H1 (cell line): ENCODE measurements around the gene TNS3. TPM values are rescaled to one million over a fixed set of nuclear protein-coding genes. Genes with fewer than 3 reads are reported as not detected.

Source experiments
- CTCF ChIA-PET: fragments of 300-600 bp; sonication (Branson Sonifier 250); formaldehyde crosslinking; loops from one replicate; lab custom pipeline; 2021; ENCODE audit not compliant: partially characterized antibody; lab: Charles Lee
- POLR2A ChIA-PET: fragments of 300-600 bp; sonication (Branson Sonifier 250); formaldehyde crosslinking; loops from one replicate; lab custom pipeline; 2021; ENCODE audit warnings: inconsistent platforms; ENCODE audit not compliant: partially characterized antibody; lab: Charles Lee
- DNase-seq, 2 experiments: peaks; one replicate each; pipeline versions ENCODE4 v3.0.0 to v3.0.0-alpha.2; 2010 to 2022; ENCODE audit warnings: low spot score in 2 of 2, low read depth in 1 of 2, mixed read lengths in 1 of 2
- FAIRE-seq: peaks from 2 replicates; lab custom pipeline; 2011; peaks lifted over from hg19 to GRCh38; lab: Jason Lieb, UNC
- H2AFZ ChIP-seq: 2 replicates; pipeline ENCODE4 v1.8.1; 2012; ENCODE audit warnings: low read length, inconsistent platforms
- H2AK5ac ChIP-seq: 2 replicates; pipeline ENCODE4 v1.6.1; 2013; ENCODE audit warnings: low read depth, low read length
- H2BK120ac ChIP-seq: replicated peaks from 2 replicates; pipeline ENCODE3; 2013; ENCODE audit warnings: low read depth, low read length, inconsistent platforms
- H2BK12ac ChIP-seq: 2 replicates; pipeline ENCODE4 v1.6.1; 2013; ENCODE audit warnings: low read depth, low read length
- H2BK15ac ChIP-seq: 2 replicates; pipeline ENCODE4 v1.6.1; 2013; ENCODE audit warnings: low read length
- H2BK20ac ChIP-seq: 2 replicates; pipeline ENCODE4 v1.6.1; 2013; ENCODE audit warnings: low read length
- H2BK5ac ChIP-seq: 2 replicates; pipeline ENCODE4 v1.6.1; 2013; ENCODE audit warnings: low read depth, low read length
- H3K14ac ChIP-seq: 2 replicates; pipeline ENCODE4 v1.6.1; 2013; ENCODE audit warnings: inconsistent platforms; ENCODE audit not compliant: insufficient read length
- H3K18ac ChIP-seq: 2 replicates; pipeline ENCODE4 v1.6.1; 2013; ENCODE audit warnings: low read length; ENCODE audit errors: extremely low read depth
- H3K23ac ChIP-seq: 2 replicates; pipeline ENCODE4 v1.6.1; 2013; ENCODE audit warnings: inconsistent platforms; ENCODE audit not compliant: insufficient read length
- H3K23me2 ChIP-seq: 2 replicates; pipeline ENCODE4 v1.6.1; 2013; ENCODE audit warnings: low read depth, low read length
- H3K27ac ChIP-seq: 2 replicates; pipeline ENCODE4 v1.6.1; 2011; ENCODE audit warnings: low read depth, low read length, inconsistent platforms
- H3K27me3 ChIP-seq, 4 experiments: replicated peaks in 1 of 4; 1 replicate in 1 of 4; 2 replicates in 3 of 4; pipeline versions ENCODE4 v1.6.1 to v1.8.1; 2011 to 2013; ENCODE audit warnings: low read length in 3 of 4, mild to moderate bottlenecking in 3 of 4, inconsistent platforms in 2 of 4, mixed read lengths in 2 of 4, moderate library complexity in 1 of 4; ENCODE audit not compliant: control insufficient read depth in 3 of 4, insufficient read depth in 3 of 4; ENCODE audit errors: extremely low read depth in 1 of 4
- H3K36me3 ChIP-seq, 4 experiments: 2 replicates each; pipeline versions ENCODE4 v1.6.1 to v1.8.1; 2011 to 2013; ENCODE audit warnings: mild to moderate bottlenecking in 4 of 4, low read length in 3 of 4, moderate library complexity in 2 of 4, control low read depth in 1 of 4, inconsistent platforms in 1 of 4; ENCODE audit not compliant: insufficient read depth in 4 of 4, control insufficient read depth in 2 of 4
- H3K4ac ChIP-seq: replicated peaks from 2 replicates; pipeline ENCODE3; 2013; ENCODE audit warnings: low read length, low read depth, mixed read lengths, inconsistent platforms; ENCODE audit not compliant: insufficient read length
- H3K4me1 ChIP-seq, 4 experiments: replicated peaks in 1 of 4; 1 replicate in 1 of 4; 2 replicates in 3 of 4; pipeline versions ENCODE4 v1.6.1 to v1.8.1; 2011 to 2013; ENCODE audit warnings: low read length in 3 of 4, inconsistent platforms in 2 of 4, mixed read lengths in 1 of 4; ENCODE audit not compliant: insufficient read depth in 4 of 4, control insufficient read depth in 3 of 4
- H3K4me2 ChIP-seq, 2 experiments: 2 replicates each; pipeline versions ENCODE4 v1.6.1 to v1.8.1; 2011 to 2013; ENCODE audit warnings: low read depth in 2 of 2, low read length in 2 of 2, control low read depth in 1 of 2, inconsistent platforms in 1 of 2, mild to moderate bottlenecking in 1 of 2; ENCODE audit not compliant: insufficient read depth in 1 of 2
- H3K4me3 ChIP-seq, 4 experiments: fragments of 200-600, 300-600 bp in 1 of 4; sonication (generic), shearing (Covaris generic), sonication (Bioruptor Twin) in 1 of 4; 2 replicates each; pipeline versions ENCODE4 v1.5.1 to v1.8.1; 2011 to 2016; ENCODE audit warnings: low read length in 4 of 4, low read depth in 3 of 4, control low read depth in 2 of 4, inconsistent platforms in 2 of 4, mild to moderate bottlenecking in 2 of 4, mixed read lengths in 1 of 4, moderate library complexity in 1 of 4; ENCODE audit not compliant: insufficient read depth in 2 of 4; ENCODE audit errors: extremely low read depth in 1 of 4
- H3K56ac ChIP-seq: replicated peaks from 2 replicates; pipeline ENCODE3; 2013; ENCODE audit warnings: low read depth, mild to moderate bottlenecking, mixed read lengths, low read length, inconsistent platforms; ENCODE audit not compliant: insufficient read length
- H3K79me1 ChIP-seq: 2 replicates; pipeline ENCODE4 v1.6.1; 2013; ENCODE audit warnings: low read depth, low read length, control low read depth
- H3K79me2 ChIP-seq, 2 experiments: 2 replicates each; pipeline versions ENCODE4 v1.6.1 to v1.8.1; 2012 to 2013; ENCODE audit warnings: low read length in 2 of 2, mild to moderate bottlenecking in 2 of 2, inconsistent platforms in 1 of 2; ENCODE audit not compliant: insufficient read depth in 2 of 2, control insufficient read depth in 1 of 2
- H3K9ac ChIP-seq, 4 experiments: replicated peaks in 1 of 4; 1 replicate in 1 of 4; 2 replicates in 3 of 4; pipeline versions ENCODE4 v1.6.1 to v1.8.1; 2011 to 2013; ENCODE audit warnings: low read depth in 3 of 4, low read length in 3 of 4, control low read depth in 2 of 4, mild to moderate bottlenecking in 2 of 4, moderate library complexity in 2 of 4, inconsistent platforms in 1 of 4; ENCODE audit errors: extremely low read depth in 1 of 4
- H3K9me3 ChIP-seq, 2 experiments: 2 replicates each; pipeline versions ENCODE4 v1.6.1 to v1.8.1; 2012 to 2013; ENCODE audit warnings: mild to moderate bottlenecking in 2 of 2, moderate library complexity in 2 of 2, control low read depth in 1 of 2, inconsistent platforms in 1 of 2, low read depth in 1 of 2, low read length in 1 of 2, mixed read lengths in 1 of 2; ENCODE audit not compliant: insufficient read depth in 2 of 2
- H4K20me1 ChIP-seq, 2 experiments: replicated peaks in 1 of 2; 2 replicates each; pipeline versions ENCODE3 to v1.8.1; 2011 to 2013; ENCODE audit warnings: inconsistent platforms in 2 of 2, low read length in 2 of 2, mild to moderate bottlenecking in 1 of 2; ENCODE audit not compliant: insufficient read depth in 2 of 2, control insufficient read depth in 1 of 2
- H4K5ac ChIP-seq: 2 replicates; pipeline ENCODE4 v1.6.1; 2013; ENCODE audit warnings: low read length, low read depth, mixed read lengths, inconsistent platforms; ENCODE audit not compliant: insufficient read length
- H4K8ac ChIP-seq: 2 replicates; pipeline ENCODE4 v1.8.0; 2013; ENCODE audit warnings: mild to moderate bottlenecking, moderate library complexity, low read length, inconsistent platforms; ENCODE audit not compliant: insufficient read depth; ENCODE audit errors: extremely low read depth
- H4K91ac ChIP-seq: replicated peaks from 2 replicates; pipeline ENCODE3; 2013; ENCODE audit warnings: low read length, mixed read lengths, inconsistent platforms; ENCODE audit not compliant: insufficient read length
- CHD2 ChIP-seq: IDR thresholded peaks from 2 replicates; pipeline ENCODE4 v1.6.1; 2012; ENCODE audit warnings: low read length, improper control_type of control experiment
- FOSL1 ChIP-seq: IDR thresholded peaks from 2 replicates; pipeline ENCODE4 v1.6.1; 2011; ENCODE audit warnings: mild to moderate bottlenecking, low read depth, low read length, moderate library complexity; ENCODE audit not compliant: insufficient read depth
- RNF2 ChIP-seq: fragments of 200-900, 300-1000 bp; sonication (generic); IDR thresholded peaks from 2 replicates; pipeline ENCODE4 v1.7.1; 2016; ENCODE audit warnings: borderline replicate concordance, low read depth, mild to moderate bottlenecking, antibody characterized with exemption, low read length; ENCODE audit not compliant: poor library complexity, severe bottlenecking; ENCODE audit errors: missing control alignments
- WGBS, 2 experiments: shearing (Covaris generic) in 1 of 2; methylation state at CpG; one replicate each; pipeline versions ENCODE4 v1.1.6 to v1.1.7; 2013 to 2015; ENCODE audit warnings: low lambda C conversion rate in 2 of 2, mixed read lengths in 2 of 2, inconsistent platforms in 1 of 2, low coverage in 1 of 2, missing lambda C conversion rate in 1 of 2; ENCODE audit not compliant: insufficient replicate concordance in 2 of 2, insufficient coverage in 1 of 2, insufficient read length in 1 of 2; ENCODE audit errors: extremely low coverage in 1 of 2, missing lambda C conversion rate in 1 of 2; 5-methylcytosine and 5-hydroxymethylcytosine counted together
- polyA plus RNA-seq, 7 experiments: library from polyadenylated mRNA; depleted of rRNA in 3 of 7; stranded (reverse) in 5 of 7; unstranded in 2 of 7; fragments of >200 nt in 5 of 7; fragments of 200-250 nt in 2 of 7; gene quantifications; 1 replicate in 5 of 7; 2 replicates in 1 of 7; 4 replicates in 1 of 7; pipeline versions ENCODE4 v1.2.1 to v1.2.3, GENCODE V29; 2011 to 2013; ENCODE audit warnings: missing spikeins in 2 of 7, mixed read lengths in 2 of 7
- total RNA-seq: library from RNA; stranded (reverse); fragmentation: NEBNext Ultra II Directional; extraction: Animal tissue kit (Norgen Biotek cat#: 25700); gene quantifications from 2 replicates; pipeline ENCODE4 v1.2.1, GENCODE V29; 2021

TNS3 gene
- total and polyA plus RNA-seq, 2 of the 8 experiments (the other 6 are each of a cell fraction or from before 2014, with no cell fraction given), result 11.9 to 24.2 TPM

DNA sequence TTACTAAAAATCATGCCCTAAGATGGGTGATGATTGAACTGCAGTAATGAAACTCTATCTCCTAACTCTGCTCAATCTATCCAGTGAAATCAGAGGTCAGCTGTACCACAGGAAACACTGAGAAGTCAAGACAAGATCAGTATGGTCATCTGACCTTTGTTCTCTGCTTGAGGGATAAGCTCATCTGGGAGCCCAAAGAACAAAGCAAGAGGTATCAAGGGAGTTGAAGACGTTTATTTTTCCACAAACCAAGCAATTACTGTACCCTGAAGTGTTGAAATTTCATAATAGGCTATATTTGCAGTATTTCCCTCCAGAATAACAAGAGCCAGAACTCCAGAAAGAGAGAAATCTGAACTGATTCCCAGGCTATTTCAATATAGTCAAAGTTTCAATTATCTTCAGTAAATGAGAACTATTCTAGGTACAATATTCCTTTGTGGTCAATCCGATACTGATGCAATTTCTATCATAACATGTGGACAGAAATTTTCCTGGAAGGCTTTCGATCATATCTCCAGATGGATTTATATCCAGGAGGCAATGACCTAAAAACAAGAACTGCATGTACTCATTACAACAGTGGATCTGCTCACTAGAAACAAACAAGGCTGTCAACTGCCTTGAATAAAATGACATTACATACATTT lies 345.3 kb downstream of the TNS3 start:
- H2BK12ac ChIP-seq, result no peak overlapping the region
- H3K9ac ChIP-seq, result no peak overlapping the region
- no peaks in the 10 kb centered on the region for H3K23me2 ChIP-seq
- no peak overlapping the region for H2BK5ac ChIP-seq
- no peaks in the 10 kb centered on the region for H3K27me3 ChIP-seq
- no peak overlapping the region for H4K91ac ChIP-seq
- H2AK5ac ChIP-seq, result no peak overlapping the region
- H3K4ac ChIP-seq, result no peak overlapping the region
- no peak overlapping the region for H3K4me3 ChIP-seq
- H2AFZ ChIP-seq, result no peak overlapping the region
- no peak overlapping the region for H2BK15ac ChIP-seq
- FAIRE-seq (no peak), DNase-seq (no peak)
- no peaks in the 10 kb centered on the region for H3K79me1 ChIP-seq
- no peaks in the 10 kb centered on the region for H4K20me1 ChIP-seq
- H3K36me3 ChIP-seq, result no peaks in the 10 kb centered on the region
- no peak overlapping the region for H2BK120ac ChIP-seq
- H3K9me3 ChIP-seq, result no peaks in the 10 kb centered on the region
- no peaks in the 10 kb centered on the region for H3K4me1 ChIP-seq
- H3K79me2 ChIP-seq, result no peaks in the 10 kb centered on the region
- 88% methylated on average over 3 of the region's 3 CpGs; no CpG with 5 or more reads in 1 of the 2 experiments for WGBS, 2 experiments
- no peak overlapping the region for H3K18ac ChIP-seq
- CTCF ChIA-PET, result interaction anchor here (0.6 kb wide), 1 partner anchor 11 kb away, joined by 3 read pairs; no protein-coding TSS in a partner anchor
- no peak overlapping the region for H2BK20ac ChIP-seq
- POLR2A ChIA-PET, result no interaction called here
- TF ChIP-seq CHD2 (no peak), RNF2 (no peak), FOSL1 (no peak)
- no peak overlapping the region for H3K4me2 ChIP-seq
- no peak overlapping the region for H3K27ac ChIP-seq
- H4K8ac ChIP-seq, result no peak overlapping the region
- no peak overlapping the region for H3K23ac ChIP-seq
- H3K56ac ChIP-seq, result no peak overlapping the region
- H3K14ac ChIP-seq, result no peak overlapping the region
- no peak overlapping the region for H4K5ac ChIP-seq
